ENCODE results near the gene ALX4.

The ALX4 gene

GRCh38 chr11:44248109-44248508 is 61.8 kb downstream of the ALX4 start:
- Histone ChIP-seq H3K27me3 (ENCODE audit: control insufficient read depth in 1 of 2, insufficient read depth in 2 of 2, low read length in 2 of 2) (no peaks in the 10 kb centered on the region), H3K36me3 (ENCODE audit: insufficient read depth, low read length) (no peaks in the 10 kb centered on the region), H3K4me3 (ENCODE audit: low read depth in 1 of 2, low read length in 2 of 2) (no peak overlapping the region)

GRCh38 chr11:44247508-44247907 is 62.4 kb downstream of the ALX4 start:
- Histone ChIP-seq H3K27ac (ENCODE audit: low read depth, low read length) (no peak overlapping the region), H3K9me3 (ENCODE audit: low read length) (no peaks in the 10 kb centered on the region), H3K36me3 (ENCODE audit: insufficient read depth, low read length) (no peaks in the 10 kb centered on the region), H3K9ac (ENCODE audit: low read length) (no peak overlapping the region), H3K27me3 (ENCODE audit: control insufficient read depth in 1 of 2, insufficient read depth in 2 of 2, low read length in 2 of 2) (no peaks in the 10 kb centered on the region), H3K4me1 (ENCODE audit: insufficient read depth, low read length) (no peaks in the 10 kb centered on the region), H3K4me3 (ENCODE audit: low read depth in 1 of 2, low read length in 2 of 2) (no peak overlapping the region)

More at GRCh38 chr11:44248109-44248508, 61.8 kb downstream of the ALX4 start:
- Histone ChIP-seq H3K27ac (ENCODE audit: low read depth, low read length) (no peak overlapping the region), H3K4me1 (ENCODE audit: insufficient read depth, low read length) (no peaks in the 10 kb centered on the region), H3K9ac (ENCODE audit: low read length) (no peak overlapping the region), H3K9me3 (ENCODE audit: low read length) (no peaks in the 10 kb centered on the region)

- no peaks in the 10 kb centered on the region for H3K4me1 ChIP-seq (ENCODE audit: insufficient read depth, low read length)
- H3K27ac ChIP-seq (ENCODE audit: low read depth, low read length) = no peak overlapping the region
- no peaks in the 10 kb centered on the region for H3K9me3 ChIP-seq (ENCODE audit: low read length)
Measured at GRCh38 chr11:44246726-44247125, 63.2 kb downstream of the ALX4 start.

DNA sequence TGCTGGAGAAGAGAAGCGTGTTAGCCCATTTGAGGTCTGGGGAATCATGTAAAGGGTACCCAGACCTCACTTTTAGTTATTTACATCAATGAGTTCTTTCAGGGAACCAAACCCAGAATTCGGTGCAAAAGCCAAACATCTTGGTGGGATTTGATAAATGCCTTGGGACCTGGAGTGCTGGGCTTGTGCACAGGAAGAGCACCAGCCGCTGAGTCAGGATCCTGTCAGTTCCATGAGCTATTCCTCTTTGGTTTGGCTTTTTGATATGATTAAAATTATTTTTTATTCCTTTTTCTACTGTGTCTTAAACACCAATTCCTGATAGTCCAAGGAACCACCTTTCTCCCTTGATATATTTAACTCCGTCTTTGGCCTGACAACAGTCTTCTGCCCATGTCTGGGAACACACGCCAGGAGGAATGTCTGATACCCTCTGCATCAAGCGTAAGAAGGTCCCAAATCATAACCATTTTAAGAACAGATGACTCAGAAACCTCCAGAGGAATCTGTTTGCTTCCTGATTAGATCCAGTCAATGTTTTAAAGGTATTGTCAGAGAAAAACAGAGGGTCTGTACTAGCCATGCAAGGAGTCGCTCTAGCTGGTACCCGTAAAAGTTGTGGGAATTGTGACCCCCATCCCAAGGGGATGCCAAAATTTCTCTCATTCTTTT is 65.2 kb downstream of the ALX4 start:
- H3K9ac ChIP-seq (ENCODE audit: low read length) = no peak overlapping the region
- H3K27ac ChIP-seq (ENCODE audit: low read depth, low read length) = no peak overlapping the region
- H3K27me3 ChIP-seq (ENCODE audit: control insufficient read depth in 1 of 2, insufficient read depth in 2 of 2, low read length in 2 of 2) = no peaks in the 10 kb centered on the region
- H3K4me1 ChIP-seq (ENCODE audit: insufficient read depth, low read length) = no peaks in the 10 kb centered on the region
- H3K36me3 ChIP-seq (ENCODE audit: insufficient read depth, low read length) = no peaks in the 10 kb centered on the region
- no peaks in the 10 kb centered on the region for H3K9me3 ChIP-seq (ENCODE audit: low read length)
- no peak overlapping the region for H3K4me3 ChIP-seq (ENCODE audit: low read depth in 1 of 2, low read length in 2 of 2)

More at GRCh38 chr11:44246726-44247125, 63.2 kb downstream of the ALX4 start:
- Histone ChIP-seq H3K9ac (ENCODE audit: low read length) (no peak overlapping the region), H3K36me3 (ENCODE audit: insufficient read depth, low read length) (no peaks in the 10 kb centered on the region), H3K27me3 (ENCODE audit: control insufficient read depth in 1 of 2, insufficient read depth in 2 of 2, low read length in 2 of 2) (no peaks in the 10 kb centered on the region), H3K4me3 (ENCODE audit: low read depth in 1 of 2, low read length in 2 of 2) (no peak overlapping the region)

GRCh38 chr11:44243595-44244343 is 66.2 kb downstream of the ALX4 start:
- H3K9me3 ChIP-seq (ENCODE audit: low read length) = no peaks in the 10 kb centered on the region
- H3K4me1 ChIP-seq (ENCODE audit: insufficient read depth, low read length) = no peaks in the 10 kb centered on the region
- H3K9ac ChIP-seq (ENCODE audit: low read length) = no peak overlapping the region
- H3K4me3 ChIP-seq (ENCODE audit: low read depth in 1 of 2, low read length in 2 of 2) = no peak overlapping the region
- H3K27me3 ChIP-seq (ENCODE audit: control insufficient read depth in 1 of 2, insufficient read depth in 2 of 2, low read length in 2 of 2) = no peaks in the 10 kb centered on the region
- H3K36me3 ChIP-seq (ENCODE audit: insufficient read depth, low read length) = peaks cover 3% of the 10 kb centered on the region
- no peak overlapping the region for H3K27ac ChIP-seq (ENCODE audit: low read depth, low read length)

- H3K27me3 ChIP-seq (ENCODE audit: control insufficient read depth in 1 of 2, insufficient read depth in 2 of 2, low read length in 2 of 2) = no peaks in the 10 kb centered on the region
- no peak overlapping the region for H3K27ac ChIP-seq (ENCODE audit: low read depth, low read length)
- H3K4me3 ChIP-seq (ENCODE audit: low read depth in 1 of 2, low read length in 2 of 2) = no peak overlapping the region
- peaks cover 4% of the 10 kb centered on the region for H3K36me3 ChIP-seq (ENCODE audit: insufficient read depth, low read length)
- no peaks in the 10 kb centered on the region for H3K4me1 ChIP-seq (ENCODE audit: insufficient read depth, low read length)
- no peak overlapping the region for H3K9ac ChIP-seq (ENCODE audit: low read length)
- no peaks in the 10 kb centered on the region for H3K9me3 ChIP-seq (ENCODE audit: low read length)
Measured at GRCh38 chr11:44243086-44243485, 66.9 kb downstream of the ALX4 start.

DNA sequence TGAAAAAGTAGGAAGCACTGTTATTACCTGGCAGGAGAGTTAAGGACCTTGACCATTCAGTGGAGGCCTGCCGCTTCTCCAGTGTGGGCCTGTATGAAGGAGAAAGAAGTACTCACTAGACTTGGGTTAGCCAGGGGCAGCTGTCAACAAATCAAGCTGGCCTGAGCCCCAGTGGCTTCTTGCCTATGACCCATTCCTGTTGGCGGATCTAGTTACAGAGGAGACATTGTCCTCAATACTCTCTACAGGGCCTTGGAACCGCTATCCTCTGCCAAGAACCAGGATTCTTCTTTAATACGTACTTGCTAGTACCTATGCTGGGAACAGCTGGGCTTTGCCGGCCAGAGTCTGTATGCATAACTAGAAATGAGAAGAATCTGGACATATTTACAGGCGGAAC is 68.1 kb downstream of the ALX4 start:
- no peak overlapping the region for H3K9ac ChIP-seq (ENCODE audit: low read length)
- no peaks in the 10 kb centered on the region for H3K4me1 ChIP-seq (ENCODE audit: insufficient read depth, low read length)
- no peaks in the 10 kb centered on the region for H3K27me3 ChIP-seq (ENCODE audit: control insufficient read depth in 1 of 2, insufficient read depth in 2 of 2, low read length in 2 of 2)
- no peaks in the 10 kb centered on the region for H3K9me3 ChIP-seq (ENCODE audit: low read length)
- no peak overlapping the region for H3K4me3 ChIP-seq (ENCODE audit: low read depth in 1 of 2, low read length in 2 of 2)
- peaks cover 4% of the 10 kb centered on the region for H3K36me3 ChIP-seq (ENCODE audit: insufficient read depth, low read length)
- no peak overlapping the region for H3K27ac ChIP-seq (ENCODE audit: low read depth, low read length)

DNA sequence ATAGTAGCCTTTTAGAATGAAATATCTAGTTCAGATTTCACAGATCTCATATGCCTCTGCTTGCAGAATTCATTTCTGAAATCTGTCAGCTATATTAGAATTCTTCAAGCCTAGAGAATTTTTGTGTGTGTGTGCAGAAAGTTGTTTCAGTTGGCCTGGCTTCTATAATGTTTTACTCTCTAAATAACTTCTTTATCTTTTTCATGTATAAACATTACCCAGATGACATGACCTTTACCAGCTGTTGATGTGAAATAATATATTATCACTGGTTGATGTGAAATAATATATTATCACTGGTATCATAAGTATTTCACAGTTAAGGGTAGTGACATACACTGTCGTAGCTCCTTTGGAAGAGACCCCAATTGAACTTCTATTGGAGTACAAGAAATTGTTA is 72.8 kb downstream of the ALX4 start:
- no peak overlapping the region for H3K4me3 ChIP-seq (ENCODE audit: low read depth in 1 of 2, low read length in 2 of 2)
- H3K9ac ChIP-seq (ENCODE audit: low read length) = no peak overlapping the region
- no peaks in the 10 kb centered on the region for H3K27me3 ChIP-seq (ENCODE audit: control insufficient read depth in 1 of 2, insufficient read depth in 2 of 2, low read length in 2 of 2)
- no peak overlapping the region for H3K27ac ChIP-seq (ENCODE audit: low read depth, low read length)
- H3K9me3 ChIP-seq (ENCODE audit: low read length) = no peaks in the 10 kb centered on the region
- H3K4me1 ChIP-seq (ENCODE audit: insufficient read depth, low read length) = peaks cover 10% of the 10 kb centered on the region
- H3K36me3 ChIP-seq (ENCODE audit: insufficient read depth, low read length) = peaks cover 4% of the 10 kb centered on the region

DNA sequence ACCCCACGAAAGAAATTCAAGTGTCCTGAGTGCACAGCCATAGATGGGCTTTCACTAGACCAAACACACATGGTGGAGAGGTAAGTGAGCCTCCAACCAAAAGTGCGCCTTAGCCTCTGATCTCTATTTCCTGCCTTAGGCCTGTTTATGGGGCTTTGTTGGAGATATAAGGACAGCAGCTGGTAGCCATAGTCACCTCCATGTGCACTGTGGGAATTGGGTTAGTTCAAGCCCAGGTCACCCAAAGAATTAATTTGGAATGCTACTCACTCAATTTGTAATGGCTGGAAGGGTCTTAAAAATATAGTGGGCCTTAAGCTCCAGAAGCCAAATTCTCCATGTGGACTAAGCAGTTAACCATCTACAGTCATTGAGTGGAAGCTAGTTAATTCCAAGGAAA is 73.6 kb downstream of the ALX4 start:
- H3K27ac ChIP-seq (ENCODE audit: low read depth, low read length) = no peak overlapping the region

DNA sequence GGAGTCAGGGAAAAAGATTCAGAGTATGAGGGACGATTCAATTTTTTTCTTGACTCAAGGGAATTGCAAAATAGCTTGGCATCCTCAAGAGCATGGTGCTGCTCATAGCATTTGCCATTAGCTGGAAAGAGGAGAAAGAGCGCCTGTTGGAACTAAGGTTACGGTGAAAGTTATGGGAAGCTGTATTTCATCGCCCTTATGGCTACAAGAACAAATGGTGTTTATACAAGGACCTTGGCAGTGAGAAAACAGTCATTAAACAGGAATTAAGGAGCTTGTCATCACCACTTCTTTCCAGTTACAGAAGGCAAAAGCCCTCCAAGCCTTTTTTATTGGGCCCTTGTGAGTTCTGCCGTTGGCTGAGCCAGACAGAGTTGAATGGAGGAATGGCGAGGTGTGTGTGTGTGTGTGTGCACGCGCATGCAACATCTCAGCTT is 74.2 kb downstream of the ALX4 start:
- Histone ChIP-seq H3K27me3 (ENCODE audit: control insufficient read depth in 1 of 2, insufficient read depth in 2 of 2, low read length in 2 of 2) (no peaks in the 10 kb centered on the region), H3K4me3 (ENCODE audit: low read depth in 1 of 2, low read length in 2 of 2) (no peak overlapping the region), H3K9ac (ENCODE audit: low read length) (no peak overlapping the region), H3K27ac (ENCODE audit: low read depth, low read length) (no peak overlapping the region), H3K4me1 (ENCODE audit: insufficient read depth, low read length) (peaks cover 10% of the 10 kb centered on the region), H3K9me3 (ENCODE audit: low read length) (no peaks in the 10 kb centered on the region), H3K36me3 (ENCODE audit: insufficient read depth, low read length) (peaks cover 4% of the 10 kb centered on the region)

More for the DNA sequence above, 73.6 kb downstream of the ALX4 start:
- Histone ChIP-seq H3K4me3 (ENCODE audit: low read depth in 1 of 2, low read length in 2 of 2) (no peak overlapping the region), H3K36me3 (ENCODE audit: insufficient read depth, low read length) (peaks cover 4% of the 10 kb centered on the region), H3K9ac (ENCODE audit: low read length) (no peak overlapping the region), H3K27me3 (ENCODE audit: control insufficient read depth in 1 of 2, insufficient read depth in 2 of 2, low read length in 2 of 2) (no peaks in the 10 kb centered on the region), H3K4me1 (ENCODE audit: insufficient read depth, low read length) (peaks cover 10% of the 10 kb centered on the region), H3K9me3 (ENCODE audit: low read length) (no peaks in the 10 kb centered on the region)

DNA sequence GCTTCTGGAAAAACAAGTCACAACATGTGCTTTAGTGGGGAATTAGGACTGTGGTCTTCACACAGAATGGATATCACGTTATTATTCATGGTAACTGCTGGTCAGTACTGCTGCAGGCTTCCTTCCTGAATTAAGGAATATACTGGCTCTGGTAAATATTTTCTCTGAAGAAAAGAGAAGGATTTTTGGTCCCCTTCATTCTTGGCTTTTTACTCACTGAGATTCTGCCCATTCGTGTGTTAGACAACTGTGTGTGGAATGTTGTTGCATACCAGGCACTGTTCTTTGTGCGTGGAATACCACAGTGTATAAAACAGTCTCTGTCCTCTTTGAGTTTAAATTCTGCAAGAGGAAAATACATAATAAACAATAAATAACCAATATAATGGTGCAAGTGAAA is 80.3 kb downstream of the ALX4 start:
- H3K9ac ChIP-seq (ENCODE audit: low read length) = no peak overlapping the region
- H3K36me3 ChIP-seq (ENCODE audit: insufficient read depth, low read length) = no peaks in the 10 kb centered on the region
- no peaks in the 10 kb centered on the region for H3K4me1 ChIP-seq (ENCODE audit: insufficient read depth, low read length)
- H3K27ac ChIP-seq (ENCODE audit: low read depth, low read length) = no peak overlapping the region
- no peak overlapping the region for H3K4me3 ChIP-seq (ENCODE audit: low read depth in 1 of 2, low read length in 2 of 2)
- no peaks in the 10 kb centered on the region for H3K27me3 ChIP-seq (ENCODE audit: control insufficient read depth in 1 of 2, insufficient read depth in 2 of 2, low read length in 2 of 2)
- H3K9me3 ChIP-seq (ENCODE audit: low read length) = no peaks in the 10 kb centered on the region

- Histone ChIP-seq H3K27ac (ENCODE audit: low read depth, low read length) (no peak overlapping the region), H3K4me1 (ENCODE audit: insufficient read depth, low read length) (no peaks in the 10 kb centered on the region), H3K36me3 (ENCODE audit: insufficient read depth, low read length) (no peaks in the 10 kb centered on the region), H3K27me3 (ENCODE audit: control insufficient read depth in 1 of 2, insufficient read depth in 2 of 2, low read length in 2 of 2) (no peaks in the 10 kb centered on the region), H3K9me3 (ENCODE audit: low read length) (no peaks in the 10 kb centered on the region), H3K4me3 (ENCODE audit: low read depth in 1 of 2, low read length in 2 of 2) (no peak overlapping the region), H3K9ac (ENCODE audit: low read length) (no peak overlapping the region)
Measured at GRCh38 chr11:44229098-44229497, 80.8 kb downstream of the ALX4 start.
